Fibroblast of gingiva (primary cell): ENCODE results near the gene FIGN.

Experiments used
- DNase-seq: peaks from one replicate; pipeline ENCODE4 v3.0.0-alpha.2; 2011; ENCODE audit warnings: low read depth

Gene FIGN

DNA sequence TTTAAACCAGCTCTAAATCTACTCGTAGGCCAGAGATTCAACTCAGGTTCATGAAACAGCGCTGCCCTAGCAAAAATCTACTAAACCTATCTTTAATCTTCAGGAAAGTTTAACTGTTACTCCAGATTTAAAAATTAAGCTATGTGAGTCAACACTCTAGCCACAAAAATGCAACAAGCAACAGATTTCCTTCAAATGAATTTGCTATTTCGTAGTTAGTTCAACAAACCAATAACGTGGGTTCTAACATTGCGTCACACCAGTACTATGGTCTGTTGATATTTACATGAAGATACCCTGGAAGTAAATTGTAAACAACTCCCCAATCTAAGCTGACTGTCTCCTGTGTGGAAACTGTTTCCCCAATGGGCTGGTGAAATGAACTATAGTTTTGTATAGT is 71.2 kb downstream of the FIGN start:
- peak; percentile 91 for DNase-seq

DNA sequence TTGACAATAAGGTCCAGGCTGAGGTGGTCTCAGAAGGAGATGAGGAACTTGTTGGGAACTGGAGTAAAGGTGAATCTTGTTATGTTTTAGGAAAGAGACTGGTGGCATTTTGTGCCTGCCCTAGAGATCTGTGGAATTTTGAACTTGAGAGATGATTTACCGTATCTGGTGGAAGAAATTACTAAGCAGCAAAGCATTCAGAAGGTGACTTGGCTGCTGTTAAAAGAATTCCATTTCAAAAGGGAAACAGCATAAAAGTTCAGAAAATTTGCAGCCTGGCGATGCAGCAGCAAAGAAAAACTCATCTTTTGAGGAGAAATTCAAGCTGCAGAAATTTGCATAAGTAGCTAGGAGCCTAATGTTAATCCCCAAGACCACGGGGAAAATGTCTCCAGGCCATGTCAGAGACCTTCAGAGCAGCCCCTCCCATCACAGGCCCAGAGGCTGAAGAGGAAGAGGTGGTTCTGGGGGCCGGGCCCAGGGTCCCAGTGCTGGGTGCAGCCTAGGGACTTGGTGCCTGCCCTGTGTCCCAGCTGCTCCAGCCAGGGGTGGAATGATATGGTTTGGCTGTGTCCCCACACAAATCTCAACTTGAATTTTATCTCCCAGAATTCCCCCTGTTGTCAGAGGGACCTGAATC is 73.5 kb downstream of the FIGN start:
- DNase-seq: no peak

DNA sequence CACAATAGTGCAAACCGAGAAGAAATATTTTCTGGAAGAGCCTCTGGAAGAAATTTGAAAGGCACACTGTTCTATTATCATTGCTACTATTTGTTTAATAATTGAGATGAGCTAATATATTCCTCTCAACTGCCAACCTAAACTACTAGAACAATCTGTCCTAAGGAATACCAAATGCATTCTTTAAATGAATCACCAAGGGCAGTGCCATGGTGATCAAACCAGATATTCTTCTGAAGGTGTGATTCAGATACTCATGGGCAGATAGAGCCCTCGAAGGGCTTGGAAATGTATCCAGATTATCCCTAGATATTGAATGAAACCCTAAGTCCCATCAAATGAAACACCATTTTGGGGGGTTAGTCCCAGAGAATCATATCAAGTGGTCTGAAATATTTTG is 76.6 kb downstream of the FIGN start:
- peak; percentile 64 for DNase-seq

DNA sequence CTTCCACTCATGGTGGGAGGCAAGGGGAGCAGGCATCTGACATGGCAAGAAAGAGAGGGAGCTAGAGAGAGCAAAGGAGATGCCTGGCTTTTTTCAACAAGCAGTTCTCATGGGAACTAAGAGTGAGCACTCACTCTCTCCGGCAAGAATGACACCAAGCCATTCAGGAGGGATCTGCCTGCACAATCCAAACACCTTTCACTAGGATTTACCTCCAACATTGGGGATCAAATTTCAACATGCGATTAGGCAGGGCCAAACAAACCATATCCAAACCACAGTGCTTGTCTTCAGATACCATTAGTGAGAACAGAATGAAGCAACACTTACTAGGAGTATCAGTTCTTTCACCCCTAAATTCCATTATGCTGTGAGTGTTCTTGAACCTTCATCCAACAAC is 77.3 kb downstream of the FIGN start:
- peak; percentile 32 for DNase-seq

DNA sequence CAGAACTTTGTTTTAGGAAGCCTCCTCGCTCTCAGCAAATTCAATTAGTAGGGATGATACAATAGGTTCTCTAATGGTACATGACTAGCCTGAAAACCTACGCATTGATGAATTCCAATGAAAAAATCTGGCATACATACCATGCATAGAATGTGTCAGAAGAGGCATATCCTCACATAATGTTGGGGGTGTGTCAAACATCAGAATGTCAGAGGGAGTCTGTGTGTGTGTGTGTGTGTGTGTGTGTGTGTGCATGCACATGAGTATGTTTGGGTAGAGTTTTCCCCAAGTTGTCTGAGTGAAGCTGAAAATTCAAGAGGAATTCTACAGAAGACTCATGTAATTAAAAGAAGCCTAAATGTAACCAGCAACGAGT is 78.5 kb downstream of the FIGN start:
- DNase-seq: peak; percentile 56

DNA sequence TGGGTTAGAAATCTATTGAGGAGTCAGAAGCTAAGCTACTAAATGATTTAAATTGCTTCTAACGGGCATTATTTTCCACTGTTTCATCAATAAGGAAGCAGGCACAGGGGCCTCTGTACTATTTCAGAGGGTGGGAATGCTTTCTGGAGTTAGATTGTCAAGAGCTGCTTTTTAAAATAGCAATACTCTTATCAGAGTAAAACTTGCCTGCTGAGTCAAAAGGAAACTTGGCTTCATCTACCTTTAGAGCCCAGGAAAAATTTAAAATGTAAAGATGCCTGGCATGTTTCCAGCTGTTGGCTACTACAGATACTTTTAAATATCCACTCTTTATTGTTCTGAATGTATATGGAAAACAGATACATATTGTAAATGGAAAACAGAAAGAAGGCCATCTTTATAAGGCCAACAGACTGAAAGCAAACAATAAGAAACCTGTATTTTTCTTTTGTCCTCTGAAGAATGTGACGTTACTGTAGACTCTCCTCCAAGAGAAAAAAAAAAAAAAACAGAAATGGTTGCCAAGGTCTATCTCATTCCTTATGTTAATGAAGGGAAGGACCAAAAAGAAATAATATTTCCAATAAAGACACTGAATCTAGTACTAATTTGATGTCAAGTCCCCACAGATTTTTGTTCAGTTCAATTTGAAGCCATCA is 79.1 kb downstream of the FIGN start:
- no peak for DNase-seq

DNA sequence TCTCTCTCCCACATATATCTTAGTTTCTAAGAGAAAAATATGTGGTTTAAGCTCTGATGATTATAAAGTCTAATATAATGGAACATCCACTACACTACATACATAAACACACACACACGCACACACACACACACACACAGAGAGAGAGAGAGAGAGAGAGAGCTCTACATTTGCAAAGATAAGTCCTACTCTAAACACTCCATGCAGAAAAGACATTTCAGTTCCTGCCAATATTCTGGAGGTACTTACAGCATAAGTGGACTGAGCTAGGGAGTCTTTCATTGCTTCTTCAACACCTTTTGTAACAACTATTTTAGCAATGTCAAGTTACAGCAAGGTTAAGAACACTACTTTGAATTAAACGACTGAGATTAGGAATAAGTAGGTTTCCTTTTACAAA is 80.1 kb downstream of the FIGN start:
- no peak for DNase-seq

DNA sequence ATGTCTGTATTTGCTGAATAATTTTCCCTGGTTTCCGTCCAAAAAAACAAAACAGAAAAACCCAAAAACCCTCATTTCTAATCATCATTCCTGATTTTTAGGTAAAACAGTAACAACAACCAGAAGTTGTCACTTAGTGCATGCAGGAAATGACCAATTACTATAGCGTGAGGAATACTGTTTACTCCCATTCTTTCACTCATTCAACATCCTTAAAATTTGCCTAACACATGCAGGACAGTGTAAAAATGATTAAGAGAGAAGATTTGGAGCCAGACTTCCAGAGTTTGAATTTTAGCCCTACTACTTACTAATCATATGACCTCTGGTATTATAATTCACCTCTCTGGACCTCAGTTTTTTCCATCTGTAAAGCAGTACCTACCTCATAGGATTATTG is 83.1 kb downstream of the FIGN start:
- DNase-seq: no peak

DNA sequence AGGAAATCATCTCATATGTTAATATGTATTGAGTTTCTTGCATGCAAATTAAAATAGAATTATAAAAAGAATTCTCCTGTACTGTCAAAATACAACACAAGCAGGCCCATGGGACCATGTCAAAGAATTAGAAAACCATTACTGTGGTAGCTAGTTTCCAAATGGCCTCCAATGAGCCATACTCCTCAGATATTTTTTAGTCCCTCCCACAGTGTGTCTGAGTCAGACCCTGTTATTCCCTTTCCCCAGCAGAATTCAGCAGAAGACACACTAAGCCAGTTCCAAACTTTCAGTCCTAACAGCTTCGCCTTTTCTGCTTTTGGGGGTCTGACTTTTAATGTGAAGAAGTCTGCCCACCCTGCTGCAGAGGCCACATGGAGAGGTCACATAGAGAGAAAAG is 86.7 kb downstream of the FIGN start:
- DNase-seq: no peak

DNA sequence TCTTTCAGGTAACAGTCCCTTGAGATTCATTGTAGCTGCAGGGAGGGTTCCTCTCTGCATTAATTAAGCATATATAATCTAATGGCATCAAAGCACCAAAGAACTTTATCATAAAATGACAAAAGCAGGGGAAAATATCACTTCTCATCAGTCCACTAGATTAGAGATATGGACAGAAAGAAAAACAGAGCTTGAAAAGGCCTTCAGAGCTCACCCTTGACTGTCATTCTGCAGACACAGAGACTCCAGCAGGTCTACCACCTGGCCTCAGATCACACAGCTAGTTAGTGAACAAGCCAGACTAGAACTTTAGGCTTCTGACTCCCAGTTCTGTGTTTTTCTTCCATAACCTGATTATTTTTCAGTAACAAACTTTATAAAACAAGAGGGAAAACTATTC is 88.5 kb downstream of the FIGN start:
- no peak for DNase-seq

DNA sequence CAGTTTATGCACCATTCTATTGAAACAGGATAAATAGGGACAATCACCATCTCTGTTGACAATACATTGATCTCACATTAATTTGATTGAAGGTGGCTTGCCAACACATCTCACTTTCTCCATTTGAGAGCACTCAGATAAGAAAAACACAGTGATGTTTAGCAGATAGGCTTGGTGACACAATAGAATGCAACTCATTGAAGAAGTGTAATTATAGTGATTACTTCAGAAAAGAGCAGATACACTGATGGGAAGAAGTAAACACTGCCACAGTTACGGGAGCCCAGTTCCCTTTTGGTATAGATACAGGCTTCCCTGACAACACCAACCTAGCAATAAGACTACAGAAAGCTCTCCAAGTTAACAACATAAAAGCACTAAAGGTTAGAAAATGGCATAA is 89.1 kb downstream of the FIGN start:
- no peak for DNase-seq

DNA sequence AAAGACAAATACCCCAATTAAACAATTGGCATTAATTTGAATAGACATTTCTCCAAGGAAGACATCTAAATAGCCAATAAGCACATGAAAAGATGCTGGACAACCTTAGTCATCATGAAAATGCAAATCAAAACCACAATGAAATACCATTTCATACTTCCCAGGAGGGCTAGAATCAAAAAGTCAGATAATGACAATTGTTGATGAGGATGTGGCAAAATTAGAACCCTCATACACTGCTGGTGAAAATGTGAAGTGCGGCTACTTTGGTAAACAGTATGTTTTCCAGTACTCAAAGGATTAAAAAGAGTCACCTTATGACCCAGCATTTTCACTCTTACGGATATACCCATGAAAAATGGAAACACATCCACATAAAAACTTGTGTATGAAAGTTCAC is 91.6 kb downstream of the FIGN start:
- DNase-seq: no peak

DNA sequence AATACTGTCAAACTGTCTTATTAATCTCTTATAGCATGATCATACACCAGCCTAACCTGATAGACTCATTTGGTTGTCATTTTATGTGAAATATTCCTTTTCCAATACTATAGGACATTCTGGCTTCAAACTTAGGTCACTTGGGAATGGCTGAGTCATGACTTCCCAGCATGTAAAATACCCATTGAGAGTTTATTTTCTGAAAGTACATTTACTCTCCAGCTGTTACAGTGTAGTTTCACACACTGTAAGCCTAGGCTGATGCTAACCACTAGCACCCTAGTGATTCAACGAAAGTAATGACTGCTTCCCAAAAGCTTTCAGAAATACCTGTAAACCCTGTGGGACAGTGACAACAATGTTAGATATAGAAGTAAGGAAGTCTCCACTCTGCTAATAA is 93.8 kb downstream of the FIGN start:
- DNase-seq: peak; percentile 52

DNA sequence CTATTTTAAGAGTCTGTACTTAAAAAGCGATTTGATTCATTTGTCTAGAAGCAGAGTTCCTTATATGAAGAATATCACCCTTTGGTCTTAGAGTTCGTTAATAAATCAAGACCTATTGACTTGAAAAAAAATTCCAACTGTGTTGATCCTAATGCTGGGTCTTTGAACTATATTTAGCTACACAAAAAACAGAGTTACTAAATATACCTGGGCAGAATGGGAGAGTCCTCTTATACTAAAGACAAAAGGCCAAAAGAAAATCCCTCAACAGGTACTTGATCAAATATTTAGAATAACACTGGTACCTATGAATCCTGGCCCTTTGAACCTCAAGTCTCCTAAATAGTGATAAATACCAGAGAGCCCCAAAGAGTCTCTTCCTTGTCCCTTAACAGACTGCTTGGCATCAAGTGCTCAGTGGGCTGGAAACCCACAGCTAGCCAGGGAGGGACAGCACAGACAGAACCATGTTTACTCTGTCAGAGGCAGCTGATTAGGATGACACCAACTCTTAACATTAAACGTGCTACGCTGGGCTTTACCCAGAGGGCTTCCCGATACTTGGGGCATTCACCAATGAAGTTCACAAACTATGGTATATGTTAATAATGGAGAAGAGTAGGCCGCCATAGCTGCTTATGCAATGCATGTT is 95.1 kb downstream of the FIGN start:
- DNase-seq: no peak

DNA sequence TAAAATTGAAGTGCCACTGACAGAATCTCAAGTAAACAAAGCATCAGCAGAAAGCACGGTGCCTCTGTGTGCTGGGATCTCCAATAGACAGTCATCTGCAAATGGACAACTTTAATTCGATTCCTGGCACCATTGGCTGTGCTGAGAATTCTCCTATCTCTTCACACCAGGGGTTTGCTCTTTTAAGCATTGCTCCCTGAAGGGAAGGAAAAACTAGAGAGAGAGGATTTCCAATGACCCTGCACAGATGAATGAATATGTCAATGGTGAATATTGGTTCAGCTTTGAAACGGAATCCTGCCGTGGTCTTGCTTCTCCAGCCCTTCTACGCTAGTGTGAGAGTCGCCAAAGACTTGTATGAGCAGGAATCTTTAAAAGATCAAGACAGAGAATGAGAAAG is 97.9 kb downstream of the FIGN start:
- no peak for DNase-seq

DNA sequence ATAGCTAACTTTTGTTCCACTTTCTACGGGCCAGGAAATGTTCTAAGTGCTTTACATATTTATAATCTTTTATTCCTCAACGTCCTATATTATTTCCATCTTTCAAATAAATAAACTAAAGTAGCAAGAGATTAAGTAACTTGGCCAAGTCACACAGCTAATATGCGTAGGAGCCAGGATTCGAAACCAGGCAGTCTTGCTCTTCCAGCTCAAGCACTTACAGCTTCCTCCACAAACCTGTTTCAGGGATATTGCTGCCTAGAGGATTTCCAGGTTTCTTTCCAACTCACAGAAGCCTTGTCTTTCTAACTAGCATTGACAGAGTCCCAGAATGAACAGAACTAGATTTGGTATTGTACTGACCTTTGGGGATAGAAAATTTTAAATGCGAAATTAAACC is 102.5 kb downstream of the FIGN start:
- no peak for DNase-seq

DNA sequence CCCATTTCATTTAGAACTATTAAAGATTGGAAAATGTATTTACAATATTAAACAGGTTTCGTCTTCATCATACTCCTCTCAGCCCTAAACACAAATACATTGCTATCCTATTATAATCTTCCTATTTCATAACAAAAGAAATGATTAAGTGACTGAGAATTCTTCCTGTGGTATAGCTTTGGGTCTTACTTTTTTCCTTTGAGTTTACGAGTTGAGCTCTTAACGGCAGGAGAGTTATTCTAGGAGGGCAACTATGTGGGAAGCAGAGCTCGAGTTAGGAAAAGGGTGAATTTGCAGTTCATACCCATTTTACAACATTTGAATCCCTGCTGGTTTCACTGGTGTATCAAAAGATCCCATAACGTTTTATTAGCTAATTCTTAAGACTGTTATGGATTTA is 105.0 kb downstream of the FIGN start:
- DNase-seq: no peak

DNA sequence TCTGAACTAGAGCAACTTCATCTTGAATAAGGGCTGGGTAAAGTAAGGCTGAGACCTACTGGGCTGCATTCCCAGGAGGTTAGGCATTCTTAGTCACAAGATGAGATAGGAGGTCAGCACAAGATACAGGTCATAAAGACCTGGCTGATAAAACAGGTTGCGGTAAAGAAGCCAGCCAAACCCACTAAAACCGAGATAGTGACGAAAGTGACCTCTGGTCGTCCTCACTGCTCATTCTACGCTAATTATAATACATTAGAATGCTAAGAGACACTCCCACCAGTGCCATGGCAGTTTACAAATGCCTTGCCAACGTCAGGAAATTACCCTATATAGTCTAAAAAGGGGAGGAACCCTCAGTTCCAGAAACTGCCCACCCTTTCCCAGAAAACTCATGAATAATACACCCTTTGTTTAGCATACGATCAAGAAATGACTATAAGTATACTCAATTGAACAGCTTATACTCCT is 109.1 kb downstream of the FIGN start:
- no peak for DNase-seq

DNA sequence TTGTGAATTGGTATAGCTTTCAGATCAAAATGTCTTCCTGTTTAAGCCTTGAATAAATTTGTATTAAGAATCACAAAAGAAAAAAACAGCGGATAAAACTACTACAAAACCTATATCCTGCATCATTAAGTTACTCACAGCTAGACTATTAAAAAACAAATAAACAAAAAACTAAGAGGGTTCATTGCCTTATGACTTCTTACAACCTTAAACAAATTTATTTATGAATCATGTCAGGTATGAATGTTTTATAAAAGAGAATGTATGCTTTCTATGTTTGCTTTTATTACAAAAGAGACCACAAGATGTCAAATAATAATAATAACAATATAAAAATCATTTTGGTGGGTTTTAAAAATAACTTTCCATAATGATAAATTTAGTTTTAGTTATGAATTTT is 109.6 kb downstream of the FIGN start:
- no peak for DNase-seq

DNA sequence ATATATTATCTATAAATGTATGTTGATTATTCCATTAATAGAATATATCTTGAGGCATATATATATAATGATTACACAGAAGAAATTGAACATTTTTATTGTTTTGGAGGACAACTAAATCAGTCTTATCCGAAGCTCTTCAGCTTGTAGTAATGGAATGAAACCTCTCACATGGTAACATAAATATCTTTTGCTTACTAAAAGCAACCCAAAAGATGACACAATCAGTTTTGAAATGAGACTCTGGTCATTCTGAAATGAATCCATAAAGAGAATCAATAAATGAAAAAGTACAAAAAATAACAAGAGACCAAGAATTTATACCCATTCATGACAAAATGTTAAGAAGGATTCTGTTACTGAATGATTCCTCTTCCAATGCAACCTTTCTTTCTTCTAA is 110.2 kb downstream of the FIGN start:
- DNase-seq: no peak

DNA sequence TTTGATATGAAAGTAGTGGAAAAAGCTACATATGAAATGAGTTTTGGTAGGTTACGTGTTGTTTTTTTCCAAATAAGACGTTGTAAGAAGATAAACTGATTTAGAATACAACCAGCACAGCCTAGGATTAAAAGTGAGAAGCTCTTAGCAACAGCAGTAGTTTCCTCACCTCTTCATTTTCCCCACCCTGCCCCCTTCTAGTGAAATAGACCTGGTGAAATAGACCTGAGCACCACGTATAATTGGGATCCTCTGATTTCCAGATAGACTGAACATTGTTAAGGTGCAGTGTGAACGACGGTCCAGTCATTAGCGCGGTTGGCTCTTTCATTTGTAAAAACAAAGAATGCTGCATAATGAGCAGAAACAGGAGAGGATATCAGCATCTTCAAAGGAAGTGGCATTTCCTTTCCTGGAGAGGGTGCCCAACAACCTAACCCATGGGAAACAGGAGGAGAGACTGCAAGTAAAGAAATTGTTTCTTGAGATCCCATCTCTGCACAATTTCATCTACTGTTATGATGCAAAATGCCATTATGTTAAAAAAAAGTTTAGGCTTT is 114.3 kb downstream of the FIGN start:
- no peak for DNase-seq

DNA sequence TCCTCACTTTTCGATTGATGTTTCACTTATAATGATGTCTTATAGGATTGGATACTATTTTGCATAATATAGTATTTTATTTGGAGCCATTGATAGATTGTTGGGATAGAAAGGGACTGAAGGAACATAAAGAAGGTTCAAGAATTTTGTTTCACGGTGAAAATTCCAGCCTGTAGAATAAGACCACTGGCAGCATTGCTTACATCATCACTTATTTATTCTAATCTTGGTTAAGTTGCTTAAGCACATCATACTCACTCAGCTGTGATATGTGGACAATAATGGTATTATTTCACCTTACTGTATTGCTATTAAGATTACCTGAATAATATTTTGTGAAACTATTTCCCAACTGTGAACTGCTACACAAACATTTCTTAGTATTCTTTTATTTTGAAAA is 118.3 kb downstream of the FIGN start:
- DNase-seq: no peak

DNA sequence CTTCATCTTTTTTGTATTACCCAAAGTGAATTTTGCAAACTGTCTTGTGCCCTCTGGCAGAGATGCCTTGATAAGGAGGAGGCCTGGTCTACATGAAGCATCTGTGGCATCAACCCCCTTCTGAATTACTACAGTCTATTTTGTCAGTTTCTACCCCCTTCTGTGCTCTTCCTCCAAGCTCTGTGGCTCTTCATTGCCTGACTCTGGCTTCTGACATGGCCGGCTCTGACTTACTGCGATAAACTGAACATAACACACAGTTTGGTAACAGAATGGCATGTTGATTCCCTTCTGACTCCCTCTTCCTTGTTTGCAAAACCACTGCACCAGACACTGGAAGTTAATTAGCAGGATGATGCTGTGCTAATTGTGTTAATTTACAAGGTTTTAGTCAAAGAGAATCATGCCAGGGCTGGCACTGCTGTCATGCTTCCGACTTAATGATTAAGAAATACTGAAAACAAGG is 122.5 kb downstream of the FIGN start:
- DNase-seq: peak; percentile 4
